Hematopoietic multipotent progenitor cell treated with erythropoietin and hydrocortisone succinate and interleukin-3 and kit ligand, for 4 days (in vitro differentiated cells): ENCODE data around the gene NID1.
A peak's percentile ranks its signal among the peaks of the same experiment; 100 is the strongest.
"Not testable (repeated sequence)": the region's sequence is repeated elsewhere in the genome, so short reads cannot be mapped to it uniquely, and the experiment has no call there.

Experiments used
- DNase-seq: peaks from one replicate; pipeline ENCODE4 v3.0.0-alpha.2; 2015

NID1 gene

DNA sequence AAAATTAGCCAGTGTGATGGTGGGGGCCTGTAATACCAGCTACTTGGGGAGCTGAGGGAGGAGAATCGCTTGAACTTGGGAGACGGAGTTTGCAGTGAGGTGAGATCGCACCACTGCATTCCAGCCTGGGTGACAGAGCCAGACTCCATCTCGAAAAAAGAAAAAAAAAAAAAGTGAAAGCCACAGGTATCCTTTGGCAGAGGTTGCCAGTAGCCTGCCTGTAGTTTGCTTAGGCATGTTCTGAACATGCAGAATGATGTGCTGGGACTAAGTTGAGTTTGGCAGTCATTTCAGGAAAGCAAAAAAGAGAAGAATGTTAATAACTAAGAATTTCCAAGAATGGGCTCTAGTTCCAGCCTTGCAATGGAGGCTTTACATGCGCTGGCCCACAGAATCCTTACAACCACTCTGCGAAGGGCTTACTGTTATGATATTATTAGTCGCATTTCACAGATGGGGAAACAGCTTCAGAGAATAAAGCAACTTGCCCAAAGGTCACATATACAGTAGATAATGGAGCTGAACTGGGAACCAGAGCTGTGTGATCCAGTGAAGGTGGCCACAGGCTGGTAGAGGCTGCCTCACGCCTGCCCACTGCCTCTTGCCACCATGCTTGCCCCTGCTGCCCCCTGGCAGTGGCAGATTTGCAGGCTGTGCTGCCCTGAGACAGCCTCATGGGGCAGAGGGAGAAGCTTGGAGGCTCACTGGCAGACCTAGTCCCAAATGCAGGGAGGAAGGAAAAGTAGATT lies 131.7 kb downstream of the NID1 start:
- peak; percentile 30 for DNase-seq

DNA sequence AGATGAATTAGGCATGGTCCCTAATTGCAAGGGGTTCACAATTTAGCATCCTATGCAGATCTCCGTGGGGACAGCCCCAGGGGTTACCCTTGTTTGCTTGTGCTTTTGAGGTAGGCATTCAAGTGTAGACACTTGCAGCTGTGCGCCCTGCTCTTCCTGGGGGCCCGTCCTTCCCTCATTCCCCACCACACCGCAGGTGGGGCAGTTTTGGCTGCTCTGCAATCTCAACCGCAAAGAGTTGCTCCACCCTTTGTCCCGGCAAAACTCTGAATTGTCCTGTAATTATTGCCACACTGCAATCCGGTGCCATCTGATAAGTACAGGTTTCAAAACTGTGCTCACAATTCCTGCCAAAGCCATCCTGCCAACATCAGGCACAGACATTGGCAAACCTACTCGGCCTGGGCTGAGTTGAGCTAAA lies 132.8 kb downstream of the NID1 start:
- DNase-seq, result peak; percentile 45

DNA sequence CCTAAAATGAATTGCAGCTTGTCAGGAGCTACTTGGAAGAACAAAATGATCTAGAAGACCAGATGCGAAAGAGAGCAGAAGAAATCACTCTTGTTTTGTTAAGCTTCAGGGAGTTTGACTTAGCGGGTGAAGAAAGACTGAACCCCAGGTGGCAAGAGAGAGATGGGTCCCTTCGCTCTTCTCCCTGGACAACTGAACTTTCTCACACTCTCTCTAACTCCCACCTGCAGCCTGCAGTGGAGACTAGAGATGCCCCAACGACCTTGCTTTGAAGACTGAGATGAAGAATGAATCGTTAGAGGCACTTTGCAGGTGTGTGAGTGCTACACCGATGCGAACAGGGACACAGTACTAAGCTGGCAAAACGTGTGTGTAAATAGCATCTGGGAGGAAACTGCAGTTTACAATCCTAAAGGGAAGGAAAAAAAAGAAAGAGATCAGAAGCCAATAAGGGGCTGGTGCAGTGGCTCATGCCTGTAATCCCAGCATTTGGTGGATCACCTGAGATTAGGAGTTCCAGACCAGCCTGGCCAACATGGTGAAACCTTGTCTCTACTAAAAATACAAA lies 133.6 kb downstream of the NID1 start:
- no peak for DNase-seq

DNA sequence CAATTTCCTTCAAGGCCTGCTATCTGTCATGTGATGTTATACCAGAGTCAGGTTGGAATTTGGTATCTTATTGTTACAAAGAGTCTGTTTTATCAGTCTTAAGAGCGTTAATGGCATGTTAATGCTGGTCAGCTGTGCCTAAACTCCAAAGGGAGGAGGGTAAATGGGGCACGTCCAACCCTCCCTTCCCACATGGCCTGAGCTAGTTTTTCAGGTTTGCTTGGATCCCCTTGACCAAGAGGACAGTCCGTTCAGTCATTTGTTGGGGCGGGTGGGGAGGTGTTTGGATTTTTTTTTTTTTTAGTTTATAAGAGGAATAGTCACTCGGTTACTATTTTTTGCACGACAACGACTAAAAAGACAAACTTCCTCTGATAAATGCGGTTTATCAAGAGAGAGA lies 134.3 kb downstream of the NID1 start:
- DNase-seq, result no peak

DNA sequence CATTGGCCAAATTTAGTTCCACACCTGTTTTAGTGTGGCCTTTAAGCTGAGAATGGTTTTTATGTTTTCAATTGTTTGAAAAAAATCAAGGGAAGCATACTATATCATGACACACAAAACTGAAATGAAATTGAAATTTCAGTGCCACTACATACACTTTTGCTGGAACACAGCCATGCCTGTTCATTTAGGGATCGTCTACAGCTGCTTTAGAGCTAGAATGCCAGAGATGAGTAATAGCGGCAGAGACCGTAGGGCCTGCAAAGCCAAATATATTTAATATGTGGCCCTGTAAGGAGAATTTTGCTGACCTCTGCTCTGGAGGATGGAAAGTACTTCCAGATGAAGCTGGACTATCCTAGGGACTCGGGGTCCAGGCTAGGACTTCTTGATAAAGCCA lies 135.7 kb downstream of the NID1 start:
- no peak for DNase-seq

DNA sequence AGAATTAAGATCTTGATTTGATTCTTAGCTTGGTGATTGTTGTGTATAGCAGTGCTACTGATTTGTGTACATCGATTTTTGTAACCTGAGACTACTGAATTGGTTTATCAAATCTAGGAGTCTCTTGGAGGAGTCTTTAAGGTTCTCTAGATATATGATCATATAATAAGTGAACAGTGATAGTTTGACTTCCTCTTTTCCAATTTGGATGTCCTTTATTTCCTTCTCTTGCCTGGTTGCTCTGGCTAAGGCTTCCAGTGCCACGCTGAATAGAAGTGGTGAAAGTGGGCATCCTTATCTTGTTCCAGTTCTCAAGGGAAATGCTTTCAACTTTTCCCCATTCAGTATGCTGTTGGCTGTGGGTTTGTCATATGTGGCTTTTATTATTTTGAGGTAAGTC lies 136.7 kb downstream of the NID1 start:
- DNase-seq, result no peak

DNA sequence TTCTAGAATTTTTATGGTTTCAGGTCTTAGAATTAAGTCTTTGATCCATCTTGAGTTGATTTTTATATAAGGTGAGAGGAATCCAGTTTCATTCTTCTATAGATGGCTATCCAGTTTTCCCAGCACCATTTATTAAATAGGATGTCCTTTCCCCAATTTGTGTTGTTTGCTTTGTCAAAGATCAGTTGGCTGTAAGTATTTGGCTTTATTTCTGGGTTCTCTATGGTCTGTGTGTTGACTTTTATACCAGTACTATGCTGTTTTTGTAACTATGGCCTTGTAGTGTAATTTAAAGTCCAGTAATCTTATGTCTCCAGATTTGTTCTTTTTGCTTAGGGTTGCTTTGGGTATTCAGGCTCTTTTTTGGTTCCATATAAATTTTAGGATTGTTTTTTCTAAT lies 137.3 kb downstream of the NID1 start:
- not testable (repeated sequence) for DNase-seq
